ELR (cell line): ENCODE measurements around the gene RERE.

Experiments
- DNase-seq: peaks from one replicate; pipeline ENCODE4 v3.0.0-alpha.2; 2015; ENCODE audit warnings: low read depth

RERE gene

DNA sequence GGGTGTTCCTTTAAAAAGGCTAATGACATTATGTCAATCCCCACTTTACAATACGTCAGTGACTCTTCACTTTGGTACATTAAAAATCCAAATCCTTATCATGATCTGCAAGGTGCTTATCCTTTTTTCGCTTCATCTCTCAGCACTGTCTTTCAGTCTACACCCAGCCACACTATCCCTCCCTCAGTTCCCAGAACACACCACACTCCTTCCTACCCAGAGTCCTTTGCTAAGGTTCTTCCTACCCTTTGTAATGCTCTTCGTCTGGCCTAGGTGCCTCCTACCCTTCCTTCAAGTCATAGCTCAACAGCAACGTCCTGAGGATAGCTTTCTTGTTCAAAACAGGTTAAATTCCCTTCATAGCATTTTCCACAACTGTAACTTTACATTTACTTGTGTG, 152.6 kb downstream of the RERE start:
- no peak for DNase-seq

DNA sequence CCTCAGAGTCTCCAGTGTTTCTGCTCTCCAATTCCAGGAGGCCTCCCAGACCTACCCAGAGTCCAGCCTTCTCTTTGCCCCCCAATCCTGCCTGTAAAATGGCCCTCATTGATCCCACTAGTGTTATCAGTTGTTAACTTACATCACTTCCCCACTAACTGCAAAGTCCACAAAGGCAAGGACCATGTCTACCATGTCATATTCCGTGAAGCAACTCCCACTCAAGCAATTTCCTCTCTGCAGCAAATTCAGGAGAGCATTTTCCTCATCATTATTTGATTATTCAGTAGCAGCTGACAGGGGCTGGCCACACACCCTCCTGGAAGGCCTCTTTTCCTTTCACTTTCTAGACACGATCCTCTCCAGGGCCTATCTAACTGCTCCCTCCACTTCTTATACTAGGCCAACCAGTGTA, 153.5 kb downstream of the RERE start:
- DNase-seq = no peak

DNA sequence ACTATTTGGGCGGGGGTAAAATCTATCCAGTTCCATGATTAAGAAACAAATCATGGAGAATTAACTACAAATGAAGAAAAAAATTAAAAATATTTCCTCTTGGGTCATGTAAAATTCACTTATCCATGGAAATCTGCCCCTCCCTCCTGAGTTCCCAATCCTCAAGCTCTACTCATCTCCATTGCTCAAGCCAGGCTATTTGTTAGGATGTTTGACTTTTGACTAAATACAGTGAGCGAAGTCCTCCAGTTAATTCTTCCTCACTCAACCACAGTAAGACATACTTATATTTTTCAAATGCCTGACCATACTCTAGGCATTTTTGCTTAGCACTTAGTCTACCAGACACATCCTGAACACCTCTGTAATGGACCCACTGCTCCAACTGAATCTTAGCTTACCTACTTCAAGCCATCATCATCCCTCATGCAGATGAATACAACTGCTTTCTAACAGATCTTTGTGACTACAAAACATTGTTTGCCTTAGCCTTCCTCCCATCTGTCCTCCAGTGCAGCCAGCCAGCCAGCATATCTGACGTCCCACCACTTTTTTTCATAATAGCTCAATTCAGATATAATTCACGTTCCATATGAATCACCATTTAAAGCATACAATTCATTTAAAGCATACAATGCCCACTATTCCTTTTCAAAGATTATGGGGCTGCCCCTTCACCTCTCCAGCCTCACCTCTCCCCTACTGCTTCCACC, 154.2 kb downstream of the RERE start:
- DNase-seq = no peak

DNA sequence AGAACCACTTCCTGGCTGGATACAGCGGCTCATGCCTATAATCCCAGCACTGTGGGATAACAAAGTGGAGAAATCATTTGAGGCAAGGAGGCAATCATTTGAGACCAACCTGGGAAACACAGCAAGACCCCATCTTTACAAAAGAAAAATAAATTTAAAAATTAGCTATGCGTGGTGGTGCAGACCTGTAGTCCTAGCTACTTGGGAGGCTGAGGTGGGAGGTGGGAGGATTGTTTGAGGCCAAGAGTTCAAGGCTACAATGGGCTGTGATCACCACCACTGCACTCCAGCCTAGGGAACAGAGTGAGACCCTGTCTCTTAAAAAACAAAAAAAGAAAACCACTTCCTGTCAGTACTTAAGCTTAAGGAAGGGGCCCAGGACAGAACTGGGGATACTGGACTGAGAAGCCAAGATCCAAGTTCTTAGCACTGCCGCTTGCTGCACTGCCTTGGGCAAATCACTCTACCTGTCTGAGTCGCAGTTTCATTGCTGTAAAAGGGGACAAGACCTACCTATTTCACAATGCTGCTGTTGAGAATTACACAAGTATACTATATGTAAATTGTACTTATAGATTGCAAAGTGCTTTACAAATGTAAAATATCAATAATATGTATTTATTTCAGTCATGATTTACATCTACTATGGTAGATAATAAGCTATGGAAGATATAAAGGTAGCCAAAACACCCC, 154.9 kb downstream of the RERE start:
- DNase-seq = no peak

DNA sequence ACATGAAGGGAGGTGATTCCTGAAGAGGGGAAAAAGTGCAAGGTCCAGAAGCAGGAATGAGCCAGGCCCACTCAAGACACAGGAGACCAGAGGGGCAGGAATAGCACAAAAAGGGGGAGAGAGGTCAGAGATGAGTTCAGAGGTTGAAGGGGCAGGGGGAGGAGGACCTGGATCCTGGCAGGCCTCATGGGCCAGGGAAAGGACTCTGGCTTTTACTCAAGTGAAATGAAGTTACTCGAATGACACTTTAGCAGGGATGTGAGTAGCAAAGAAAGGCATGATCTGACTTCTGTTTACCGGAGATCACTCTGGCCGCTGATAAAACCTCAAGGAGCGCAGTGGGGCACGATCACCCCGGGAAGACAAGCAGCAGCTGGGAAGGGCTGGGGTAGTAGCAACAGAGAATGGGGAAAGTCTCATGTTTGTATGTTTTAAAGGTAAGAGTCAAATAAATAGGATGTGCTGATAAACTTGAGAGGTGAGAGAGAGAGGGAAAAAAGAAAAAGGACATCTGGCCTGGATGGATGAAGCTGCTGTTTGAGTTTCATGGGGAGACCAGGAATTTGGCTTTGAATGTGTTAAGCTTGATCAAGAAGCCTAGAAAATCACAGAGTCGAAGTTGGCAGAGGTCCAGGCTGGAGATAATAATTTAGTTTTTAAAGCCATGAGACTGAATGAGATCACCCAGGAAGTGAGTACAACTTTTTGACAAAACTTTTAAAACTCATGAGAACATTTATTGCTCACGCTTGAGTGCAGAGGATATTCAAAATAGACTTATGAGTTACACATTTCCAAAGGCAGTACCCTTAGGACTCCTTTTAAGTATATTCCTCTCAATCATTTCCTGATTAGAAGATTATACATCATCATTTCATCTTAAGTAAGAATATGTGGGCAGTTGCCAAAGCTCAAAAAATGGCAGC, 156.0 kb downstream of the RERE start:
- DNase-seq = peak; percentile 95

DNA sequence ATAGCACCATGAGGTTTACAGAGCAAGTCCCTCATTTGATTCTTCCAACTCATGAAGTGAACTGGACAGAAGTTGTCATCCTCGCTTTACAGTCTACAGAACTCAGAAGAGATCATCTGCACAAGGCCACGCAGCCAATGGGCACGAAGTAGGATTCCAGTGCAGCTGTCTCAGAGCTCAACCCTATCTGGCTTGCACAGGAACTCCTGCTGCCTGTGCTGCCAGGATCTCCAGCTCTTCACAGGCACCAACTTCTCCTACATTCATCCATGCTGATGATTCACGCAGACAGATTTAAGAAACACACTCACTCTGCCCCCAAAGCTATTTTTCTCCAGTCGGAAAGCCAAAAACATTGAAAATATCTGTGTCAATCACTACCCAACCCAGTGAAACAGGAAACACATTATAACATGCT, 157.0 kb downstream of the RERE start:
- peak; percentile 93 for DNase-seq

DNA sequence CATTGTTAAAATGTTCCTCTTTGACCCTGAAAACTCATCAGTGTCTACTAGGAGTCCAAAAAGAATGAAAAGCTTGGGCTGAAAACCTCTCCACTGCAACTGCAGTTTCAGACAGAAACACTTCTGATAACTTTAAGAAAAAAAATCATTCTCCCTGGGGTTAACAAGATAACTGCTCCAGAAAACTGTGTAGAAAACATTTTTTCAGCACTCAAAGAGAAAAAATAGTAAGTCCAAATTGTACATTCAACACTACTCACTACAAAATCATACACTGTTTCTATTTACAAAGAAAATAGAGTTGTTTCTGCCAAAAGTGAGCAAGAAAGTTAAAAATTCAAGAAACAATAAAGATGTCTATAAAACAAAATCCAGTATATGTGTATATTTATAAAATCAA, 157.8 kb downstream of the RERE start:
- DNase-seq = no peak

DNA sequence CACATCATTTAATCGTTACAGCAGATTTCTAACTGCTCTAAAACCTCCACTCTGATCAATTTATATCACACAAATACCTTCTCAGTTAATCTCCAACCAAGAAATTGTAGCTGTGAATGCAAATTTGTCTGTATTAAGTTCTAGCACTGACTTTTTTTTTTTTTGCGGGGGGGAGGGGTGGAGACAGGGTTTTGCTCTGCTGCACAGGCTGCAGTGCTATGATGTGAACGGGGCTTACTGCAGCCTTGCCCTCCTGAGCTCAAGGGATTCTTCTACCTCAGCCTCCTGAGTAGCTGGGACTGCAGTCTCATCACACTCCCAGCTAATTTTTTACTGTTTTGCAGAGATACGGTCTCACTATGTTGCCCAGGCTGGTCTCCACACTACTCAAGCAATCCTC, 163.6 kb downstream of the RERE start:
- no peak for DNase-seq

DNA sequence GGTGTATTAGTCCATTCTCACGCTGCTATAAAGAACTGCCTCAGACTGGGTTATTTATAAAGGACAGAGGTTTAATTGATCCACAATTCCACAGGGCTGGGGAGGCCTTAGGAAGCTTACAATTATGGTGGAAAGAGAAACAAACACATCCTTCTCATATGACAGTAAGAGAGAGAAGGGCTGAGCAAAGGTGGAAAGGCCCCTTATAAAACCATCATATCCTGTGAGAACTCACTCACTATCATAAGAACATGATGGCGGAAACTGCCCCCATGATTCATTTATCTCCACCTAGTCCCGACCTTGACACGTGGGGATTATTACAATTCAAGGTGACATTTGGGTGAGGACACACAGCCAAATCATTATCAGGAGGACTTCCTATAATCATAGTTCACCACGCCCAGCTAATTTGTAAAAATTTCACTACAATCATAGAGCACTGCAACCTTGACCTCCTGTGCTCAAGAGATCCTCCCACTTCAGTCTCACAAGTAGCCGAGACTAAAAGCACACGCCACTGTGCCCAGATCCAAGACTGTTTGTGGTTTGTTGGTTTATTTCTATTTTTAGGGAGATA, 164.9 kb downstream of the RERE start:
- DNase-seq = no peak

DNA sequence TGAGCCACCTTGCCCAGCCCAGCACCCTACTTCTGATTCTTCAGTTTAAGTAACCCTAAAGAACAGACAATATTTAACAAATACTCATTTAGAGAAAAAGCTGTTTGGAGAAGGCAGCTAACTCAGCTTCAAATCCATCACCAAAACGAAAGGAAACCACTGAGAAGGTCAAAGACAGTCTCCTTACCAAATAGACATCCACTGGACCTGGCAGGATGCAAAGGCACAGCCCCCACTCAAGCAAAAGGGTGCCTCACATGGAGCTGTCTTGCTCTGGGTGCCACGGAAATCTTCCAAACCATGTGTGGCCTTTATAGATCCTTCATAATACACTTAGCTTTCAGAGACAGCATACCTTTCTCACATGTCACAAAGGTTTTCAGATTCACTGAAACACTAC, 165.5 kb downstream of the RERE start:
- DNase-seq = no peak

DNA sequence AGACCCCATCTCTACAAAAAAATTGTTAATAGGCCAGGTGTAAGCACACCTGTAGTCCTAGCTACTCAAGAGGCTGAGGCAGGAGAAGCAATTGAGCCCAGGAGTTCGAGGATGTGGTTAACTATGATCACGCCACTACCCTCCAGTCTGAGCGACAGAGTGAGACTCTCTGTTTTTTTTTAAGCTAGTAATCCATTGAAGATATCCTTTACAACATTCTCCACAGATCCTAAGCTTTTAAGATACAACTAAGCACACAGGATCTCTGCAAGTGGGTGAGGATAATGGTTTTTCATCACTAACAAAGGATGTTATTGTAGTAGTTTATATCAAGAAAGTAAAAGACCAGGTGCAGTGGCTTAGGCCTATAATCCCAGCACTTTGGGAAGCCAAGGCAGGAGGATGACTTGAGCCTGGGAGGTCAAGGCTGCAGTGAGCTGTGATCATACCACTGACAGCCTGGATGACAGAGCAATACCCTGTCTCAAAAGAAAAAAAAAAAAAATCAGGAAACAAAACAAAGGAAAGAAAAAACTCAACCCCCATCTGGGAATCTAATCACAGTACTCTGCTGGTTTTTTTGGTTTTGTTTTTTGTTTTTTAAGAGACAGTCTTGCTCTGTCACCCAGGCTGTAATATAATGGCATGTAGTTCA, 166.1 kb downstream of the RERE start:
- no peak for DNase-seq

DNA sequence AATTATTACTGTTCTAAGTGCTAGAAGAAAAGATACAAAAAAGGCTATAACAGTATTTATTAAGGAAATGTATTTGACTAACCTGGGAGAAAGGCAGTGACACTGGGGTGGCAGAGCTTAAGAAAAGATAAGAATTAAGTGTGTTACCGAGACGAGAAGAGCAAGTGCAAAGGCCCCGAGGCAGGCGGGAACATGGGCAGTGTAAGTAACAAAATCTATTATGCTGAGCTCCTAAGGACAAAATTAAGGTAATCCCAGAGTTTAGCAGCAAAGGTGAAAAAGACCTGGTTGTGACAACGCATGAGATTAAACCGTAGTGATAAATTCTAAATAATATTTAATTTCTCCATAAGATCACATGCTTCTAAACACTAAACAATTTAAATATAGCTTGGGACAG, 167.6 kb downstream of the RERE start:
- DNase-seq = no peak

DNA sequence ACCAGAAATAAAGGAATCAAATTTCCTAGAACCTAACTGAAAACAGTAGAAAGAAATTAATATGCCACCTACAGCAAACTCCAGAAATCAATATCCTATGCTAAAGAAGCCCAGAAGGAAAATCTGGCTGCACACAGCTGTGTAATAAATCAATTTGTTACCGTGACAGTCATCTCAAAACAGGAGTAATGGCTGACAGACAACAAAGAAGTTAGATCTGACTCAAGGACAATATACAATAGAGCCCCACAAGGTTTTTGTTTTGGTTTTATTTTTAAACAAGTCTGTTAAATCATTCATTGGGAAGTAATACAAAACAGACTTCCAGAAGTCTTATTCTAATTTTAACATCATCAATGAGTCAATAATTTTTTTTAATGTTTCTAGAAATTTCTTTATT, 168.4 kb downstream of the RERE start:
- DNase-seq = no peak

DNA sequence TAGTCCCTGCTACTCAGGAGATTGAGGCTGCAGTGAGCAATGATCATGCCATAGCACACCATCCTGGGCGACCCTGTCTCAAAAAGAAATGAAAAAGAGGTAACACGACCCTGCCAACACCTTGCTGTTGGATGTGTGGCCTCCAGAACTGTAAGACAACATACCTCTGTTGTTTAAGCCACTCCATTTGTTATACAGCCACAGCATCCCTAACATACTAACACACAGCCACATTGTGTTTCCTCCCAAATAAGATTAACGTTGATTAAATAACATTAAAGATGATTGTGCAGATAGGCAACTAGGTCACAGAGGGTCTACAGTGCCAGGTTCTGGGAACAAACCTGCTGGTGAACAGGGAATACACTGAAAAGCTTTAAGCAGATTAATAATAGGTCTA, 170.4 kb downstream of the RERE start:
- DNase-seq = no peak

DNA sequence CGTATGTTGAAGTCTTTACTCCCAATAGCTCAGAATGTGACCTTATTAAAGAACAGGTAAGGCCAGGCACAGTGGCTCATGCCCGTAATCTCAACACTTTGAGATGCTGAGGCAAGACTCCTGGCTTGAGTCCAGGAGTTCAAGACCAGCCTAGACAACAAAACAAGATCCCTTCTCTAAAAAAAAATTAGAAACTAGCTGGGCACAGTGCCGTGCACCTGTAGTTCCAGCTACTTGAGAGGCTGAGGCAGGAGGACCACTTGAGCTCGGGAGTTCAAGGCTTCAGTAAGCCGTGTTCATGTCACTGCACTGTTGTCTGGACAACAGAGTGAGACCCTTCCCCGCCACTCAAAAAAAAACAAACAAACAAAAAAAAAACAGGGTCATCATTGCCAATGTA, 171.3 kb downstream of the RERE start:
- DNase-seq = no peak

DNA sequence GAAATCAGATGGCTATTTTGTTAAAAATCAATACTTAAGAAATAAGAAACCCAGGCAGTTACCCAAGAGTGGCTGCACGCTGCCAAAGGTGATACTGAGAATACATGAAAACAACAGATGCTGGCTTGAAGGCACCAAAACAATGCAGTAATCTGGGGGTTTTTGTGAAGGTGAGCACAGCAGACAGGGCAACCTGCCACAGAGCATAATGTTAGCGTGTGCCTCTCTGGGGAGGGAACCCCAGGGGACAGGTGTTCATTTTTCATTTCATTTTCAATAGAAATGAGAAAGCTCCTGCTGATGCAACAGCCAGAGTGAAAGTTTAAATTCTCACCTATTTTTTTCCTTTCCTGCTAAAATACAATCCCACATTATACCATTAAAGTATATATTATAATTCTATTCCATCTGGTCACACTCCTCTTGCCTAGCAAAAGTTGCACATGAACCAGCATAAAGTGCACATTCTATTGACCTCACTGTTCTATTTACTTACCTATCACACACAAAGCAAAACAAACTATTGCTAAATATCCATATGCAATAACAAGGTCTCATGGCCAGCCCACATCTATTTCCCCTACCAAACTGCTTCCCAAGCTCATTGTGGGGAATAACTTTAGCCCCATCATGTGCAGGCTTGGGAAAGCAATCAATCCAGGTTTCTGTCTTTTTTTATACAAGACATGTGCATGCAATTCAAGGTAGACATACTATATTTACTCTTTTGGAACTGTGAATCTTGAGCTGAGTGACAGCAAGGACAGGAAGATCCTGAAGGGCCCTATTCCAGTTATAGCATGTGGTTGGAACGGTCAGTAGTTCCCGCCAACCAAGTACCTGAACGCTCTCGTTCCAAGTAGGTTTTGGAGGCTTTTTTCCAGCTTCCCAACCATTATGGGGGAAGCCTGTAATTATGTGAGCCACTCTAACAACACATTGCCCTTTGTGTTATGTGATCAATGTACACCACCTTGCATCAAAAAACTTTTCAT, 173.6 kb downstream of the RERE start:
- DNase-seq = no peak

DNA sequence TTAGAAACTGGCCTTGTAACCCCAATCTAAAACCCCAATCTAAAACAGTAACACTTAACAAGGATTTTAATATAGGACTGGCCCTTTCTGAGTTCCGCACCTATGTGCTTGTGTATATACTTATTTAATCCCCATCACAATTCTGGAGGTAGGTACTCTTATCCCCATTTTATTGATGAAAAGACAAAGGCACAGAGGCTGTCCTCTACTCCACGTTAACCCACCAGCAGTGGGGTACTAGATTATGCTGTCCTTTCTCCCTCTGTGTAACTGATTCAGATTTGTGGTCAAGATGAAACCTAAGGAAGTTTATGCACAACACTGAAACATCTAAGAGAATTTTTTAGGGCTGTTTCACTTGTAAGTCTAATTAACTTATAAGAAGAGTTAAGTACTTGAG, 175.3 kb downstream of the RERE start:
- no peak for DNase-seq

DNA sequence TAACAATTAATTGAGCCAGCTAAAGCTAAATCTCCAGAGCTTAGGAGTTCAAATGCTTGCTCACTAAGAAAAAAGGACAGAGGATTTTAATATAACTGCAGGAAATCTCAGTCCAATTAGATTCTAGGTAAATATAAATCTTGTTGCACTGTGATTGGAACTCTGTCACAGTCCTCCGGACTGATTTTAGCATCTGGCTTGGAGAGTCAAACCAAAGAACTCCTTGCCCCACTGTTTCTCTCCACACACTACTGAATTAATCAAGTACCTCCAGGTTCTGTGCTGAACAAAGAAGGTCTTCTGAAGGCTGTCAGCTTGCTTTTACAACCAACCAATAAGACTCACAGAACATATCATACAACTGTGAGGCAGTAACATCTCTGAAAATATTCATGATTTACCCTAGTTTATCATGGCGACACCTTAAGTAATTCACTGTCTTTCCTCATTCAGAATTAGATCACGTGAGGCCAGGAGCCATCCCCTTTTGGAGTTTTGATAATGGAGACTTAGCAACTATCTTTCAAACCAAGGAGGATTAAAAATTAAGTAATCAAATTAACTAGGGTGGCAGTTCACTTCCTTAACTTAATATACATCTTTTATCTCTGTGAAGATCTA, 176.0 kb downstream of the RERE start:
- no peak for DNase-seq

DNA sequence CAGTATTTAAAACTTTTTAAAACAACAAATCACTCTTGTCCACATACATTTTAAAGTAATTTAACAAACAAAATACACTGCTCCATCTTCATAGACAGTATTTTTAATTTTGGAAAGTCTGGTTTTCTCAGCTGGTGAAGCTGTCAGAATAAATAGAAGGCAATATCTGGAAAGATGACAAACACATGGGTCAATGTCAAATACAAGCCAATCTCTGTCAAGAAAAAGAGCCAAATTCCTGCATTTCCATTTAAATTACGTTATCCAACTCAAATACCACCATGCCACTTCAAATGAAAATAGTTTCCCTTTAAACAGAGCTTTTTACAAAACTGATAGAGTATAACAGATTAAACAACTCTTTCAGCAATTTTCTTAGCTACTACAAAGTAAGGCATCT, 176.5 kb downstream of the RERE start:
- no peak for DNase-seq

DNA sequence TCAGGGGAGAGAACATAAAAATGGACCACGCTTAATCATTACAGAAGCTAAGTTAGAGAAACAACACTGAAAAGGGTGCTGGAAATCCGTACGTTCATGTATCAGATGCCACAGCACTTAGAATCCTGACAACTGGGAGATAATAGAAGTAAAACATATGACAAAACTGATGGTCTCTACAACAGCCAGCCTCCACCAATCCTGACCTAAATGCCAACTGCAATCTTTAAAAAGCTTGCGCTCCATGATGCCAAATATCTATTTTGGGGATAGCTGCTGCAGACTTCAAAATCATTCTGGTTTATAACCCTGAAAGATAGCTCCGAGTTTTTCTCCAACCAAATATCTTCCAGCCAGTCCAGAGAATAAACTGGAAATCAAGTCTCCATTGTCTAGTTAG, 178.3 kb downstream of the RERE start:
- DNase-seq = no peak
